Measurements from ENCODE around the gene SDHC. TPM values are rescaled to one million over a fixed set of nuclear protein-coding genes. Genes with fewer than 3 reads are reported as not detected.

SDHC gene
- total RNA-seq, 2 experiments from 2014 or later: 159 to 169 TPM

GRCh38 chr1:161324020-161324419 is 9.8 kb downstream of the SDHC start:
- Mint-ChIP-seq H3K4me1 (peaks cover 8% of the 10 kb centered on the region), H3K27me3 (no peaks in the 10 kb centered on the region), H3K27ac (peak overlapping the region; percentile 9), H3K4me3 (no peak overlapping the region), H3K9me3 (no peaks in the 10 kb centered on the region), H3K36me3 (ENCODE audit: low read depth) (peaks cover 18% of the 10 kb centered on the region)
- CTCF ChIA-PET: interaction anchor here (0.8 to 1.6 kb wide), 3 partner anchors 9 to 99 kb away, joined by 3 read pairs; no protein-coding TSS in a partner anchor
- POLR2A ChIA-PET: no interaction called here
- DNase-seq: peak; percentile 31

- no peaks in the 10 kb centered on the region for H3K9me3 Mint-ChIP-seq
- DNase-seq: no peak
- H3K4me1 Mint-ChIP-seq: no peaks in the 10 kb centered on the region
- no peaks in the 10 kb centered on the region for H3K27me3 Mint-ChIP-seq
- CTCF ChIA-PET: no interaction called here
- no peak overlapping the region for H3K4me3 Mint-ChIP-seq
- peaks cover 31% of the 10 kb centered on the region for H3K36me3 Mint-ChIP-seq (ENCODE audit: low read depth)
- POLR2A ChIA-PET: no interaction called here
- H3K27ac Mint-ChIP-seq: no peak overlapping the region
Measured at GRCh38 chr1:161330346-161330745, 16.2 kb downstream of the SDHC start.

GRCh38 chr1:161333166-161333565 is 19.0 kb downstream of the SDHC start:
- H3K4me3 Mint-ChIP-seq: no peak overlapping the region
- POLR2A ChIA-PET: no interaction called here
- H3K36me3 Mint-ChIP-seq (ENCODE audit: low read depth): peaks cover 29% of the 10 kb centered on the region
- no peaks in the 10 kb centered on the region for H3K4me1 Mint-ChIP-seq
- H3K9me3 Mint-ChIP-seq: no peaks in the 10 kb centered on the region
- CTCF ChIA-PET: interaction anchor here (0.6 to 1.6 kb wide), 2 partner anchors 9 to 110 kb away, joined by 3 to 4 read pairs; no protein-coding TSS in a partner anchor
- no peak for DNase-seq
- H3K27ac Mint-ChIP-seq: no peak overlapping the region
- no peaks in the 10 kb centered on the region for H3K27me3 Mint-ChIP-seq

GRCh38 chr1:161335796-161336195 is 21.6 kb downstream of the SDHC start:
- Mint-ChIP-seq H3K4me3 (no peak overlapping the region), H3K4me1 (no peaks in the 10 kb centered on the region), H3K9me3 (no peaks in the 10 kb centered on the region), H3K27ac (no peak overlapping the region), H3K27me3 (no peaks in the 10 kb centered on the region), H3K36me3 (ENCODE audit: low read depth) (peaks cover 37% of the 10 kb centered on the region)
- CTCF ChIA-PET: no interaction called here
- DNase-seq: no peak
- POLR2A ChIA-PET: no interaction called here

- no peak for DNase-seq
- ChIA-PET POLR2A (no interaction called here), CTCF (interaction anchor here (0.8 to 0.9 kb wide), 2 partner anchors 9 to 42 kb away, joined by 3 read pairs; no protein-coding TSS in a partner anchor)
- no peak overlapping the region for H3K4me3 Mint-ChIP-seq
- H3K27me3 Mint-ChIP-seq: no peaks in the 10 kb centered on the region
- H3K9me3 Mint-ChIP-seq: no peaks in the 10 kb centered on the region
- H3K36me3 Mint-ChIP-seq (ENCODE audit: low read depth): peaks cover 29% of the 10 kb centered on the region
- no peak overlapping the region for H3K27ac Mint-ChIP-seq
- no peaks in the 10 kb centered on the region for H3K4me1 Mint-ChIP-seq
Measured at GRCh38 chr1:161342177-161342576, 28.0 kb downstream of the SDHC start.

GRCh38 chr1:161342821-161343220 is 28.6 kb downstream of the SDHC start:
- ChIA-PET CTCF (no interaction called here), POLR2A (no interaction called here)
- Mint-ChIP-seq H3K4me3 (no peak overlapping the region), H3K27me3 (no peaks in the 10 kb centered on the region), H3K36me3 (ENCODE audit: low read depth) (peaks cover 29% of the 10 kb centered on the region), H3K4me1 (no peaks in the 10 kb centered on the region), H3K27ac (no peak overlapping the region), H3K9me3 (no peaks in the 10 kb centered on the region)
- DNase-seq: no peak

GRCh38 chr1:161350671-161351070 is 36.5 kb downstream of the SDHC start:
- Mint-ChIP-seq H3K4me1 (peaks cover 6% of the 10 kb centered on the region), H3K27me3 (no peaks in the 10 kb centered on the region), H3K27ac (no peak overlapping the region), H3K4me3 (no peak overlapping the region), H3K9me3 (no peaks in the 10 kb centered on the region), H3K36me3 (ENCODE audit: low read depth) (peaks cover 15% of the 10 kb centered on the region)
- DNase-seq: no peak
- ChIA-PET CTCF (no interaction called here), POLR2A (no interaction called here)

- ChIA-PET POLR2A (no interaction called here), CTCF (interaction anchor here (1.0 to 1.1 kb wide), 2 partner anchors 10 to 33 kb away, joined by 3 to 5 read pairs; no protein-coding TSS in a partner anchor)
- Mint-ChIP-seq H3K4me1 (peaks cover 6% of the 10 kb centered on the region), H3K4me3 (no peak overlapping the region), H3K27me3 (no peaks in the 10 kb centered on the region), H3K27ac (no peak overlapping the region), H3K36me3 (ENCODE audit: low read depth) (peaks cover 17% of the 10 kb centered on the region), H3K9me3 (no peaks in the 10 kb centered on the region)
- DNase-seq: no peak
Measured at GRCh38 chr1:161351482-161351881, 37.3 kb downstream of the SDHC start.

- Mint-ChIP-seq H3K27me3 (no peaks in the 10 kb centered on the region), H3K9me3 (no peaks in the 10 kb centered on the region), H3K27ac (no peak overlapping the region), H3K4me1 (peaks cover 6% of the 10 kb centered on the region), H3K36me3 (ENCODE audit: low read depth) (peaks cover 21% of the 10 kb centered on the region), H3K4me3 (no peak overlapping the region)
- ChIA-PET POLR2A (no interaction called here), CTCF (interaction anchor here (1.0 to 2.0 kb wide), 2 partner anchors 11 to 30 kb away, joined by 5 to 6 read pairs; partner anchors contain the start of gene CFAP126)
- no peak for DNase-seq
Measured at GRCh38 chr1:161357073-161357472, 42.9 kb downstream of the SDHC start.

GRCh38 chr1:161359291-161359690 is 45.1 kb downstream of the SDHC start:
- Mint-ChIP-seq H3K9me3 (no peaks in the 10 kb centered on the region), H3K4me1 (peaks cover 6% of the 10 kb centered on the region), H3K36me3 (ENCODE audit: low read depth) (peaks cover 35% of the 10 kb centered on the region), H3K27ac (no peak overlapping the region), H3K27me3 (no peaks in the 10 kb centered on the region), H3K4me3 (no peak overlapping the region)
- ChIA-PET CTCF (no interaction called here), POLR2A (no interaction called here)
- DNase-seq: no peak

- Mint-ChIP-seq H3K36me3 (ENCODE audit: low read depth) (peaks cover 38% of the 10 kb centered on the region), H3K9me3 (no peaks in the 10 kb centered on the region), H3K4me1 (peaks cover 10% of the 10 kb centered on the region), H3K27me3 (no peaks in the 10 kb centered on the region), H3K27ac (peak overlapping the region; percentile 14), H3K4me3 (no peak overlapping the region)
- no peak for DNase-seq
- CTCF ChIA-PET: no interaction called here
- POLR2A ChIA-PET: no interaction called here
Measured at GRCh38 chr1:161364332-161364731, 50.2 kb downstream of the SDHC start.

GRCh38 chr1:161365207-161365606 is 51.0 kb downstream of the SDHC start:
- H3K4me3 Mint-ChIP-seq: no peak overlapping the region
- no peak for DNase-seq
- H3K4me1 Mint-ChIP-seq: peaks cover 6% of the 10 kb centered on the region
- H3K27ac Mint-ChIP-seq: no peak overlapping the region
- no peaks in the 10 kb centered on the region for H3K27me3 Mint-ChIP-seq
- no peaks in the 10 kb centered on the region for H3K9me3 Mint-ChIP-seq
- POLR2A ChIA-PET: no interaction called here
- CTCF ChIA-PET: no interaction called here
- peaks cover 32% of the 10 kb centered on the region for H3K36me3 Mint-ChIP-seq (ENCODE audit: low read depth)

- CTCF ChIA-PET: interaction anchor here (1.0 to 3.7 kb wide), 4 partner anchors 10 to 142 kb away, joined by 5 to 20 read pairs (median 8); partner anchors contain the start of gene TOMM40L
- Mint-ChIP-seq H3K4me3 (no peak within 1 kb of the TSS), H3K27ac (peak within 1 kb of the TSS; percentile 10), H3K36me3 (ENCODE audit: low read depth) (peaks cover 29% of the 10 kb centered on the region), H3K27me3 (no peaks in the 10 kb centered on the region), H3K9me3 (no peaks in the 10 kb centered on the region), H3K4me1 (peaks cover 14% of the 10 kb centered on the region)
- POLR2A ChIA-PET: no interaction called here
- DNase-seq: peak; percentile 57
Measured at GRCh38 chr1:161367684-161368400, 53.7 kb downstream of the SDHC start, which contains the start of gene CFAP126. TSS of gene CFAP126 (minus strand) at chr1:161367876. CDS start at chr1:161367868, 8 bp downstream.
